Measurements from ENCODE around the gene GPRC5A. TPM values are rescaled to one million over a fixed set of nuclear protein-coding genes. Genes with fewer than 3 reads are reported as not detected.
"Not testable (repeated sequence)": the region's sequence is repeated elsewhere in the genome, so short reads cannot be mapped to it uniquely, and the experiment has no call there.

GPRC5A gene
- 10 to 100 TPM in 1 of 4 donors, 1 to 10 TPM in 3; 2.1 to 12.3 (median 4.3) TPM for total RNA-seq

- Histone ChIP-seq H3K27me3 (no peaks in the 10 kb centered on the region), H3K27ac (peak within 1 kb of the TSS; percentile 4 to 85 (median 63)), H3K4me3 (peak within 1 kb of the TSS; percentile 34 to 64 (median 44)), H3K36me3 (no peaks in the 10 kb centered on the region), H3K9me3 (no peaks in the 10 kb centered on the region), H3K4me1 (peaks cover 0 to 18% (median 5%) of the 10 kb centered on the region in 4 donors)
- peak; percentile 25 to 42 for TF ChIP-seq POLR2A (IDR thresholded peaks at IDR 0.05)
- TF ChIP-seq CTCF (IDR thresholded peaks at IDR 0.05), result no peak
- TF ChIP-seq EP300 (IDR thresholded peaks at IDR 0.05), result peak; percentile 49 to 74
- peak; percentile 57 to 79 for DNase-seq (ENCODE audit: low spot score in 2 of 2)
- WGBS, 2 donors, result 1 to 2% methylated on average over 36 to 41 of the region's 50 CpGs
Observed at GRCh38 chr12:12891080-12891880, at the start of gene GPRC5A. Gene GPRC5A (plus strand): TSS chr12:12891562. CDS start chr12:12908250, 16,688 bp downstream.

- 90 to 94% methylated on average over 4 of the region's 4 CpGs for WGBS, 2 donors
- no peaks in the 10 kb centered on the region for H3K9me3 ChIP-seq
- no peak for TF ChIP-seq CTCF (IDR thresholded peaks at IDR 0.05)
- no peak for TF ChIP-seq POLR2A (IDR thresholded peaks at IDR 0.05)
- TF ChIP-seq EP300 (IDR thresholded peaks at IDR 0.05), result no peak
- H3K4me3 ChIP-seq, result no peak overlapping the region
- no peaks in the 10 kb centered on the region for H3K4me1 ChIP-seq
- no peaks in the 10 kb centered on the region for H3K36me3 ChIP-seq
- no peaks in the 10 kb centered on the region for H3K27me3 ChIP-seq
- DNase-seq (ENCODE audit: low spot score in 2 of 2), result no peak
- no peak overlapping the region for H3K27ac ChIP-seq
Observed at GRCh38 chr12:12845794-12846243, 45.5 kb upstream of the GPRC5A start.

GRCh38 chr12:12846780-12847179 is 44.6 kb upstream of the GPRC5A start:
- not testable (repeated sequence) for DNase-seq (ENCODE audit: low spot score in 2 of 2); H3K9me3 ChIP-seq; H3K4me1 ChIP-seq; H3K4me3 ChIP-seq; H3K27ac ChIP-seq; H3K27me3 ChIP-seq; H3K36me3 ChIP-seq
- WGBS, 2 donors, result 94 to 100% methylated on average over 3 of the region's 3 CpGs

- H3K27me3 ChIP-seq, result no peaks in the 10 kb centered on the region
- H3K4me3 ChIP-seq, result no peak overlapping the region
- H3K27ac ChIP-seq, result no peak overlapping the region
- DNase-seq (ENCODE audit: low spot score in 2 of 2), result no peak
- 62% methylated on average over 3 of the region's 3 CpGs for WGBS, 2 donors
- TF ChIP-seq EP300 (IDR thresholded peaks at IDR 0.05) (no peak), CTCF (IDR thresholded peaks at IDR 0.05) (no peak), POLR2A (IDR thresholded peaks at IDR 0.05) (no peak)
- no peaks in the 10 kb centered on the region for H3K4me1 ChIP-seq
- no peaks in the 10 kb centered on the region for H3K36me3 ChIP-seq
- no peaks in the 10 kb centered on the region for H3K9me3 ChIP-seq
Observed at GRCh38 chr12:12853435-12853834, 37.9 kb upstream of the GPRC5A start.

- H3K27ac ChIP-seq, result no peak overlapping the region
- no peaks in the 10 kb centered on the region for H3K4me1 ChIP-seq
- H3K27me3 ChIP-seq, result no peaks in the 10 kb centered on the region
- whole genome bisulfite sequencing, 2 donors, result 82 to 84% methylated on average over 1 of the region's 1 CpG
- H3K9me3 ChIP-seq, result no peaks in the 10 kb centered on the region
- no peak overlapping the region for H3K4me3 ChIP-seq
- DNase-seq (ENCODE audit: low spot score in 2 of 2), result no peak
- TF ChIP-seq CTCF (IDR thresholded peaks at IDR 0.05), result no peak
- TF ChIP-seq EP300 (IDR thresholded peaks at IDR 0.05), result no peak
- TF ChIP-seq POLR2A (IDR thresholded peaks at IDR 0.05), result no peak
- no peaks in the 10 kb centered on the region for H3K36me3 ChIP-seq
Observed at GRCh38 chr12:12859690-12860089, 31.7 kb upstream of the GPRC5A start.

Data from tibial nerve (tissue), 4 donors.